Psoas muscle (tissue), 8 donors: Measurements from ENCODE around the gene DTD1. TPM values are rescaled to one million over a fixed set of nuclear protein-coding genes. Genes with fewer than 3 reads are reported as not detected.

ENCODE experiments used
- ATAC-seq, 4 donors: fragments of 200-7000 bp; cut with Tn5 transposase; one replicate each; pipeline ENCODE4 v1.9.1; 2020; ENCODE audit warnings: moderate library complexity in 3 of 4, mild to moderate bottlenecking in 2 of 4
- DNase-seq, 2 donors: peaks; one replicate each; pipeline ENCODE4 v3.0.0-alpha.2; 2020
- H3K27ac ChIP-seq: fragments of 200-600 bp; one replicate; pipeline ENCODE4 v1.8.0; 2022
- H3K27me3 ChIP-seq, 3 donors: fragments of 200-600 bp in 1 of 3; one replicate each; pipeline versions ENCODE4 v1.6.1 to v1.8.0; 2013 to 2022; ENCODE audit warnings: low read length in 2 of 3, mild to moderate bottlenecking in 2 of 3, moderate library complexity in 1 of 3; ENCODE audit not compliant: insufficient read depth in 3 of 3
- H3K36me3 ChIP-seq, 2 donors: fragments of 200-600 bp in 1 of 2; one replicate each; pipeline versions ENCODE4 v1.6.1 to v1.8.0; 2013 to 2022; ENCODE audit warnings: low read depth in 1 of 2, mild to moderate bottlenecking in 1 of 2, moderate library complexity in 1 of 2; ENCODE audit not compliant: insufficient read depth in 1 of 2
- H3K4me1 ChIP-seq: fragments of 200-600 bp; one replicate; pipeline ENCODE4 v1.8.0; 2022
- H3K4me3 ChIP-seq: fragments of 200-600 bp; one replicate; pipeline ENCODE4 v1.8.0; 2022; ENCODE audit warnings: mild to moderate bottlenecking
- H3K9me3 ChIP-seq: fragments of 200-600 bp; one replicate; pipeline ENCODE4 v1.8.0; 2022
- CTCF ChIP-seq: fragments of 200-600 bp; IDR thresholded peaks from one replicate; pipeline ENCODE4 v1.8.0; 2022; ENCODE audit warnings: antibody characterized with exemption
- WGBS, 3 donors: extraction: QIAGEN DNeasy Blood & Tissue Kit; methylation state at CpG; one replicate each; pipeline versions ENCODE4 v1.1.6 to v1.1.7; 2013; 5-methylcytosine and 5-hydroxymethylcytosine counted together
- intact Hi-C, 2 donors: fragments of 100-400 bp; cut with DNase I; formaldehyde crosslinking; loops; one replicate each; pipeline versions ENCODE4 v1.11.0 to v1.14.2; 2022
- polyA plus RNA-seq, 3 donors: library from polyadenylated mRNA; stranded (reverse); fragments of 200-250 nt; gene quantifications; one replicate each; pipeline ENCODE4 v1.2.3, GENCODE V29; 2013
- total RNA-seq, 4 donors: library from RNA; stranded (reverse); fragmentation: NEBNext Ultra II Directional in 2 of 4; extraction: Animal tissue kit (Norgen Biotek cat#: 25700) in 2 of 4; gene quantifications; one replicate each; pipeline versions ENCODE4 v1.2.1 to v1.2.4, GENCODE V29; 2021 to 2023
- donor health status: healthy with polysubstance abuse.
- donor health status: DM: no; HTN: no; CAD: no; lungs with moderate emphysema.
- donor health status: Bipolar disorder and iron deficiency.
- donor health status: healthy.
- donor health status: DM: yes; HTN: yes; CAD: no.
- donor health status: DM: no; HTN: no; CAD: no.
- donor health status: DM: no; HTN: no; CAD: no.
- donor health status: DM: yes; HTN: yes; CAD: no.

DTD1 gene
- total and polyA plus RNA-seq, 7 donors, result 12.4 to 20.7 (median 18.2) TPM

- DNase-seq (no peak), ATAC-seq (no peak)
- Histone ChIP-seq H3K9me3 (no peaks in the 10 kb centered on the region), H3K27me3 (no peaks in the 10 kb centered on the region), H3K4me3 (no peak overlapping the region), H3K36me3 (no peaks in the 10 kb centered on the region), H3K27ac (no peak overlapping the region), H3K4me1 (no peaks in the 10 kb centered on the region)
- intact Hi-C loops, result loop anchor here in 1 of 2 donors (10.0 kb wide), 1 partner anchor 602 kb away; no protein-coding TSS in a partner anchor
- TF ChIP-seq CTCF, result no peak
- 82 to 94% (median 92%) methylated on average over 1 of the region's 1 CpG for WGBS, 3 donors
These were observed 98.8 kb downstream of the DTD1 start for GRCh38 chr20:18686696-18687095.

GRCh38 chr20:18688676-18689075 lies 100.8 kb downstream of the DTD1 start:
- WGBS, 3 donors, result 74 to 78% (median 77%) methylated on average over 3 of the region's 3 CpGs
- no peak for ATAC-seq
- intact Hi-C loops, result loop anchor here in 1 of 2 donors (10.0 kb wide), 1 partner anchor 604 kb away; no protein-coding TSS in a partner anchor
- no peaks in the 10 kb centered on the region for H3K4me1 ChIP-seq
- H3K27ac ChIP-seq, result no peak overlapping the region
- H3K36me3 ChIP-seq, result no peaks in the 10 kb centered on the region
- no peaks in the 10 kb centered on the region for H3K9me3 ChIP-seq
- no peak for TF ChIP-seq CTCF
- DNase-seq, result no peak
- H3K4me3 ChIP-seq, result no peak overlapping the region
- H3K27me3 ChIP-seq, result no peaks in the 10 kb centered on the region

- ATAC-seq (no peak), DNase-seq (no peak)
- Histone ChIP-seq H3K4me1 (no peaks in the 10 kb centered on the region), H3K9me3 (no peaks in the 10 kb centered on the region), H3K4me3 (no peak overlapping the region), H3K36me3 (no peaks in the 10 kb centered on the region), H3K27ac (no peak overlapping the region), H3K27me3 (no peaks in the 10 kb centered on the region)
- TF ChIP-seq CTCF, result no peak
- WGBS, 3 donors, result 90 to 91% (median 91%) methylated on average over 1 of the region's 1 CpG
- intact Hi-C loops, result loop anchor here in 1 of 2 donors (10.0 kb wide), 1 partner anchor 605 kb away; no protein-coding TSS in a partner anchor
These were observed 101.7 kb downstream of the DTD1 start for GRCh38 chr20:18689557-18689956.

- H3K9me3 ChIP-seq, result no peaks in the 10 kb centered on the region
- DNase-seq (no peak), ATAC-seq (no peak)
- intact Hi-C loops, result no loop called here
- no peaks in the 10 kb centered on the region for H3K36me3 ChIP-seq
- H3K27me3 ChIP-seq, result no peaks in the 10 kb centered on the region
- no peak for TF ChIP-seq CTCF
- no peaks in the 10 kb centered on the region for H3K4me1 ChIP-seq
- 76 to 85% (median 83%) methylated on average over 1 of the region's 1 CpG for WGBS, 3 donors
- H3K27ac ChIP-seq, result no peak overlapping the region
- no peak overlapping the region for H3K4me3 ChIP-seq
These were observed 104.6 kb downstream of the DTD1 start for GRCh38 chr20:18692447-18692846.

GRCh38 chr20:18694071-18694470 lies 106.2 kb downstream of the DTD1 start:
- no peaks in the 10 kb centered on the region for H3K9me3 ChIP-seq
- WGBS, 3 donors, result 77 to 84% (median 82%) methylated on average over 6 of the region's 6 CpGs
- TF ChIP-seq CTCF, result no peak
- no peak overlapping the region for H3K27ac ChIP-seq
- intact Hi-C loops, result no loop called here
- H3K4me3 ChIP-seq, result no peak overlapping the region
- H3K27me3 ChIP-seq, result no peaks in the 10 kb centered on the region
- DNase-seq (no peak), ATAC-seq (no peak)
- H3K4me1 ChIP-seq, result no peaks in the 10 kb centered on the region
- no peaks in the 10 kb centered on the region for H3K36me3 ChIP-seq
